HCT116 (cell line): ENCODE results near the gene COL23A1. TPM values are rescaled to one million over a fixed set of nuclear protein-coding genes. Genes with fewer than 3 reads are reported as not detected.

ENCODE experiments used
- ATAC-seq: fragments of 200-7000 bp; cut with Tn5 transposase; 2 replicates; pipeline ENCODE4 v1.9.1; 2020; ENCODE audit warnings: mild to moderate bottlenecking, moderate library complexity
- BruUV-seq: library from RNA; stranded (reverse); fragments of 400-500 nt; replicated peaks from 2 replicates; lab custom pipeline; 2021; lab: Mats Ljungman, UMichigan
- CTCF ChIA-PET: fragments of 300-600 bp; sonication (Branson Sonifier 250); formaldehyde crosslinking; loops from one replicate; lab custom pipeline; 2021; ENCODE audit warnings: antibody characterized with exemption; lab: Charles Lee
- POLR2A ChIA-PET: fragments of 300-600, 350-600 bp; sonication (Branson Sonifier 250); formaldehyde crosslinking; loops from one replicate; lab custom pipeline; 2021; ENCODE audit warnings: antibody characterized with exemption; lab: Charles Lee
- RAD21 ChIA-PET, 2 experiments: fragments of 300-600 bp; sonication (Branson Sonifier 250); formaldehyde crosslinking; loops; one replicate each; lab custom pipeline; 2023; ENCODE audit warnings: low total read pairs in 2 of 2; ENCODE audit not compliant: uncharacterized antibody in 2 of 2, unreplicated experiment in 2 of 2, low non-redundant PET in 1 of 2; lab: Charles Lee
- DNase-seq: peaks from one replicate; pipeline ENCODE4 v3.0.0-alpha.2; 2010; ENCODE audit warnings: low read depth, low spot score
- H2AFZ ChIP-seq: fragments of 200-600 bp; shearing (Covaris generic), sonication (generic); 2 replicates; pipeline ENCODE4 v1.6.1; 2017; ENCODE audit warnings: low read depth, mixed run types, mixed read lengths, antibody characterized with exemption, low read length; ENCODE audit not compliant: poor library complexity, severe bottlenecking
- H3K27ac ChIP-seq: 2 replicates; pipeline ENCODE4 v1.5.1; 2012; ENCODE audit warnings: low read depth, low read length
- H3K27me3 ChIP-seq: fragments of 200-600 bp; sonication (generic); 2 replicates; pipeline ENCODE4 v1.6.1; 2016; ENCODE audit warnings: mixed run types, low read length, mixed read lengths; ENCODE audit not compliant: insufficient read depth
- H3K36me3 ChIP-seq, 2 experiments: fragments of 200-500 bp in 1 of 2; fragments of 200-600 bp in 1 of 2; sonication (Bioruptor generic) in 1 of 2; sonication (generic) in 1 of 2; 2 replicates each; pipeline versions ENCODE4 v1.5.1 to v1.6.1; 2014 to 2016; ENCODE audit warnings: low read length in 2 of 2, inconsistent platforms in 1 of 2, mixed read lengths in 1 of 2, mixed run types in 1 of 2; ENCODE audit not compliant: insufficient read depth in 2 of 2, control insufficient read depth in 1 of 2
- H3K4me1 ChIP-seq, 2 experiments: fragments of 200-600 bp in 1 of 2; sonication (generic) in 1 of 2; 2 replicates each; pipeline versions ENCODE4 v1.5.1 to v1.6.1; 2012 to 2017; ENCODE audit warnings: low read length in 2 of 2, inconsistent platforms in 1 of 2, mild to moderate bottlenecking in 1 of 2, mixed read lengths in 1 of 2, mixed run types in 1 of 2, moderate library complexity in 1 of 2; ENCODE audit not compliant: insufficient read depth in 2 of 2, control insufficient read depth in 1 of 2
- H3K4me2 ChIP-seq: fragments of 200-600 bp; sonication (generic); 2 replicates; pipeline ENCODE4 v1.6.1; 2017; ENCODE audit warnings: mixed run types, low read length, mixed read lengths
- H3K4me3 ChIP-seq, 2 experiments: fragments of 200-600 bp in 1 of 2; sonication (generic) in 1 of 2; replicated peaks in 1 of 2; 2 replicates each; pipeline ENCODE4 v1.5.1; 2011 to 2016; ENCODE audit warnings: low read length in 2 of 2, control low read depth in 1 of 2, low read depth in 1 of 2, mild to moderate bottlenecking in 1 of 2, mixed read lengths in 1 of 2, mixed run types in 1 of 2
- H3K79me2 ChIP-seq: fragments of 200-600 bp; sonication (generic); 2 replicates; pipeline ENCODE4 v1.6.1; 2017; ENCODE audit warnings: mild to moderate bottlenecking, mixed run types, low read length, moderate library complexity, mixed read lengths; ENCODE audit not compliant: insufficient read depth
- H3K9ac ChIP-seq: fragments of 200-600 bp; sonication (generic); 2 replicates; pipeline ENCODE4 v1.6.1; 2016; ENCODE audit warnings: low read length, mixed read lengths
- H3K9me2 ChIP-seq: fragments of 200-600 bp; sonication (generic), shearing (Covaris generic); 2 replicates; pipeline ENCODE4 v1.6.1; 2017; ENCODE audit warnings: mixed run types, mild to moderate bottlenecking, moderate library complexity; ENCODE audit not compliant: insufficient read depth
- H3K9me3 ChIP-seq, 2 experiments: fragments of 200-500 bp in 1 of 2; fragments of 200-600 bp in 1 of 2; sonication (Bioruptor generic) in 1 of 2; sonication (generic) in 1 of 2; 2 replicates each; pipeline ENCODE4 v1.6.1; 2014 to 2017; ENCODE audit warnings: low read length in 2 of 2, mixed read lengths in 2 of 2, inconsistent platforms in 1 of 2, low read depth in 1 of 2, mild to moderate bottlenecking in 1 of 2, mixed run types in 1 of 2, moderate library complexity in 1 of 2; ENCODE audit not compliant: control insufficient read depth in 1 of 2, insufficient read depth in 1 of 2
- H4K20me1 ChIP-seq: fragments of 200-600 bp; sonication (generic), shearing (Covaris generic); 2 replicates; pipeline ENCODE4 v1.6.1; 2017; ENCODE audit warnings: mixed run types, mild to moderate bottlenecking, moderate library complexity; ENCODE audit not compliant: insufficient read depth
- ATF3 ChIP-seq: IDR thresholded peaks from 2 replicates; pipeline ENCODE4 v1.6.1; 2012
- CEBPB ChIP-seq: IDR thresholded peaks from 2 replicates; pipeline ENCODE4 v1.6.1; 2012; ENCODE audit warnings: low read depth
- EZH2 ChIP-seq: fragments of 200-600 bp; sonication (generic); IDR thresholded peaks from 2 replicates; pipeline ENCODE4 v1.6.1; 2017; ENCODE audit warnings: antibody characterized with exemption, mixed run types
- EZH2phosphoT487 ChIP-seq: fragments of 200-600 bp; IDR thresholded peaks from 2 replicates; pipeline ENCODE4 v1.6.1; 2018; ENCODE audit warnings: antibody characterized with exemption, borderline replicate concordance
- FOSL1 ChIP-seq: IDR thresholded peaks from 2 replicates; pipeline ENCODE4 v1.6.1; 2012; ENCODE audit warnings: low read depth
- JUND ChIP-seq: IDR thresholded peaks from 2 replicates; pipeline ENCODE4 v1.6.1; 2012
- MAX ChIP-seq: IDR thresholded peaks from 2 replicates; pipeline ENCODE4 v1.6.1; 2012
- POLR2A ChIP-seq: IDR thresholded peaks from 2 replicates; pipeline ENCODE4 v1.7.0; 2011; ENCODE audit warnings: borderline replicate concordance; ENCODE audit not compliant: insufficient read depth, insufficient read length; ENCODE audit errors: extremely low read depth
- REST ChIP-seq: IDR thresholded peaks from 2 replicates; pipeline ENCODE4 v1.6.1; 2012; ENCODE audit warnings: low read depth
- SIN3A ChIP-seq: IDR thresholded peaks from 2 replicates; pipeline ENCODE4 v1.6.1; 2012; ENCODE audit warnings: low read depth
- SP1 ChIP-seq: IDR thresholded peaks from 2 replicates; pipeline ENCODE4 v1.6.1; 2012; ENCODE audit warnings: low read depth
- SRF ChIP-seq: IDR thresholded peaks from 2 replicates; pipeline ENCODE4 v1.6.1; 2012; ENCODE audit warnings: low read depth
- YY1 ChIP-seq: IDR thresholded peaks from 2 replicates; pipeline ENCODE4 v1.6.1; 2011; ENCODE audit warnings: low read length, low read depth, moderate library complexity, mild to moderate bottlenecking; ENCODE audit not compliant: insufficient replicate concordance; ENCODE audit errors: extremely low read depth
- ZBTB33 ChIP-seq: IDR thresholded peaks from 2 replicates; pipeline ENCODE4 v1.6.1; 2011; ENCODE audit warnings: mild to moderate bottlenecking, low read length, moderate library complexity; ENCODE audit not compliant: insufficient replicate concordance; ENCODE audit errors: extremely low read depth
- ZFX ChIP-seq: fragments of 450-650 bp; IDR thresholded peaks from 2 replicates; pipeline ENCODE4 v1.6.1; 2017
- ZNF274 ChIP-seq: fragments of 200-500 bp; sonication (Bioruptor generic); IDR thresholded peaks from 2 replicates; pipeline ENCODE4 v1.6.1; 2014; ENCODE audit warnings: mild to moderate bottlenecking, low read depth, low read length, inconsistent platforms
- intact Hi-C: fragments of 100-400 bp; cut with micrococcal nuclease; formaldehyde crosslinking; loops from 2 replicates; pipeline ENCODE4 v1.10.0; 2022
- total RNA-seq: library from RNA; stranded (reverse); gene quantifications from one replicate; pipeline ENCODE4 v1.2.1, GENCODE V29; 2021; ENCODE audit not compliant: unreplicated experiment
- TF ChIP-seq, protein P1 (sequence below), 3 experiments: fragments of 200-600 bp in 1 of 3; sonication (generic) in 1 of 3; IDR thresholded peaks in 2 of 3; conservative IDR thresholded peaks in 1 of 3; 2 replicates each; pipeline ENCODE4 v1.5.1; 2012 to 2017; ENCODE audit warnings: low read depth in 2 of 3, low read length in 2 of 3, antibody characterized with exemption in 1 of 3, borderline replicate concordance in 1 of 3, control low read depth in 1 of 3, mild to moderate bottlenecking in 1 of 3, mixed read lengths in 1 of 3, mixed run types in 1 of 3, moderate library complexity in 1 of 3; ENCODE audit not compliant: insufficient read depth in 1 of 3

COL23A1 gene
- total RNA-seq, 1 experiment from 2014 or later = not detected

DNA sequence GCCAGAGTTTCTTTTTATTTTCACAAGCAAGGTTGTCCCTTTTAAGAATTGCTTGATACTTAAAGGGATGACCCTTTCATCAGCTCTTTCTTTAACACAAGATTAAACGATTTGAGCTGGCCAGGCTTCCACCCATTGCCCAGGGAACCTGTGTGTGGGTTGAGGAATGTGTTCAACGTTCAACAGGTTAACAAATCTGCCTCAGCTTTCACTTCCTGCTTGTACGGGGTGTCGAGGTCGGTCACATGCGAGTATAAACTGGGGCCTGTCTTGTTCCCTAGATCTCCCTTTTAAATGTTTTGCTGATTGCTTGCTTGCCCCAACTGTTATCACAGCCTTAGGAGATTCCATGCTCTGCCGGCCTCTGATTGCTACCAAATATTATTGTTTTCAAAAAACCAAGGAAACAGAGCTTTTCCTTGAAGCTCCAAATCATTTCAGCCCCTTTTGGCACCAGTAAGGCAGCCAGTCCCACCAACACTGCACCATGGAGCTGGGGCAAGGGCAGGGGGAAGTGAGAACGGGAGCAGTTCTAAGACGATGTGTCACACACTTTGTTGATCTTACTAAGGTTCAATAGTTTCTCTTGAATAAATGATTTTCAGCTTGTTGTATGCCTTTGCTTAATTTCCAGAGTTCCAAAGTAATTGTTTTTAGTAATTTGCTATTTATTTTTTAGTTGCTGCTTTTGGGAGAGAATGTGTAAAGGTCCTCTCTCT is 47.3 kb upstream of the COL23A1 start:
- no peak for TF ChIP-seq CEBPB
- no peak for TF ChIP-seq ZFX
- no peak for TF ChIP-seq JUND
- TF ChIP-seq, protein P1, sequence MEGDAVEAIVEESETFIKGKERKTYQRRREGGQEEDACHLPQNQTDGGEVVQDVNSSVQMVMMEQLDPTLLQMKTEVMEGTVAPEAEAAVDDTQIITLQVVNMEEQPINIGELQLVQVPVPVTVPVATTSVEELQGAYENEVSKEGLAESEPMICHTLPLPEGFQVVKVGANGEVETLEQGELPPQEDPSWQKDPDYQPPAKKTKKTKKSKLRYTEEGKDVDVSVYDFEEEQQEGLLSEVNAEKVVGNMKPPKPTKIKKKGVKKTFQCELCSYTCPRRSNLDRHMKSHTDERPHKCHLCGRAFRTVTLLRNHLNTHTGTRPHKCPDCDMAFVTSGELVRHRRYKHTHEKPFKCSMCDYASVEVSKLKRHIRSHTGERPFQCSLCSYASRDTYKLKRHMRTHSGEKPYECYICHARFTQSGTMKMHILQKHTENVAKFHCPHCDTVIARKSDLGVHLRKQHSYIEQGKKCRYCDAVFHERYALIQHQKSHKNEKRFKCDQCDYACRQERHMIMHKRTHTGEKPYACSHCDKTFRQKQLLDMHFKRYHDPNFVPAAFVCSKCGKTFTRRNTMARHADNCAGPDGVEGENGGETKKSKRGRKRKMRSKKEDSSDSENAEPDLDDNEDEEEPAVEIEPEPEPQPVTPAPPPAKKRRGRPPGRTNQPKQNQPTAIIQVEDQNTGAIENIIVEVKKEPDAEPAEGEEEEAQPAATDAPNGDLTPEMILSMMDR (IDR thresholded peaks at IDR 0.05 in 2 of 3, conservative IDR thresholded peaks at IDR 0.05 in 1 of 3; ENCODE audit: borderline replicate concordance in 1 of 3, insufficient read depth in 1 of 3, low read depth in 2 of 3, low read length in 2 of 3) = no peak
- no peak for TF ChIP-seq POLR2A
- no peak for TF ChIP-seq EZH2
- TF ChIP-seq SIN3A = no peak
- TF ChIP-seq FOSL1 = no peak
- no peak for TF ChIP-seq ATF3
- no peak for TF ChIP-seq ZBTB33
- TF ChIP-seq ZNF274 = no peak
- TF ChIP-seq SRF = no peak
- no peak for TF ChIP-seq REST
- no peak for TF ChIP-seq SP1
- TF ChIP-seq YY1 = no peak
- TF ChIP-seq EZH2phosphoT487 = no peak
- TF ChIP-seq MAX = no peak
- H3K9me2 ChIP-seq = no peaks in the 10 kb centered on the region
- peaks cover 3 to 13% of the 10 kb centered on the region in 2 experiments; a peak in 2 of 4 replicates for H3K4me1 ChIP-seq
- ChIA-PET CTCF (no interaction called here), RAD21 (no interaction called here), POLR2A (no interaction called here)
- H3K9ac ChIP-seq = no peak overlapping the region
- H2AFZ ChIP-seq = no peak overlapping the region
- H3K79me2 ChIP-seq = no peaks in the 10 kb centered on the region
- H3K27ac ChIP-seq = no peak overlapping the region
- H3K36me3 ChIP-seq = no peaks in the 10 kb centered on the region
- intact Hi-C loops = no loop called here
- H3K27me3 ChIP-seq = no peaks in the 10 kb centered on the region
- DNase-seq (no peak), ATAC-seq (no peak)
- BruUV-seq = no TSS peak
- H4K20me1 ChIP-seq = no peaks in the 10 kb centered on the region
- no peaks in the 10 kb centered on the region; a peak in 1 of 4 replicates for H3K9me3 ChIP-seq
- no peak overlapping the region for H3K4me3 ChIP-seq
- H3K4me2 ChIP-seq = no peak overlapping the region
